Testis (tissue), 3 donors: ENCODE measurements around the gene SCGB3A1. TPM values are rescaled to one million over a fixed set of nuclear protein-coding genes. Genes with fewer than 3 reads are reported as not detected.

Experiments used
- DNase-seq: peaks from one replicate; pipeline ENCODE4 v3.0.0-alpha.2; 2019
- H3K27ac ChIP-seq, 2 donors: fragments of 200-600 bp; sonication (generic); one replicate each; pipeline ENCODE4 v1.5.1; 2019
- H3K27me3 ChIP-seq: fragments of 200-600 bp; sonication (generic); one replicate; pipeline ENCODE4 v1.5.1; 2019
- H3K36me3 ChIP-seq: fragments of 200-600 bp; sonication (generic); one replicate; pipeline ENCODE4 v1.5.1; 2017; ENCODE audit warnings: low read depth; ENCODE audit errors: missing control alignments
- H3K4me1 ChIP-seq: fragments of 200-600 bp; sonication (generic); one replicate; pipeline ENCODE4 v1.5.1; 2019
- H3K4me3 ChIP-seq, 2 donors: fragments of 200-600 bp; sonication (generic); one replicate each; pipeline ENCODE4 v1.5.1; 2017 to 2019
- H3K9me3 ChIP-seq: fragments of 200-600 bp; sonication (generic); one replicate; pipeline ENCODE4 v1.5.1; 2017
- POLR2A ChIP-seq: fragments of 450-650 bp; IDR thresholded peaks from one replicate; pipeline ENCODE4 v1.6.1; 2017; ENCODE audit warnings: antibody characterized with exemption, mild to moderate bottlenecking, moderate library complexity
- WGBS, 2 donors: methylation state at CpG; one replicate each; pipeline ENCODE4 v1.1.5; 2018; 5-methylcytosine and 5-hydroxymethylcytosine counted together
- intact Hi-C: fragments of 100-400 bp; cut with DNase I; formaldehyde crosslinking; loops from one replicate; pipeline ENCODE4 v1.15.1; 2023; ENCODE audit warnings: low total_unique reads
- polyA plus RNA-seq: library from polyadenylated mRNA; stranded (reverse); fragments of 350-450 nt; fragmentation: Illumina TruSeq; extraction: RNeasy Lipid Tissue Mini Kit (QIAGEN cat#74804); gene quantifications from one replicate; pipeline ENCODE4 v1.2.3, GENCODE V29; 2014; ENCODE audit warnings: low read depth, low replicate concordance; ENCODE audit not compliant: insufficient read depth
- total RNA-seq, 2 donors: library from RNA; depleted of rRNA; stranded (reverse); fragments of >200 nt; gene quantifications; one replicate each; pipeline ENCODE4 v1.2.3, GENCODE V29; 2016
- TF ChIP-seq, protein P1 (sequence below), 3 experiments: fragments of 450-650 bp in 2 of 3; fragments of 200-600 bp in 1 of 3; sonication (generic) in 1 of 3; IDR thresholded peaks; one replicate each; pipeline ENCODE4 v1.5.1; 2016 to 2019; ENCODE audit warnings: antibody characterized with exemption in 3 of 3, mild to moderate bottlenecking in 2 of 3, moderate library complexity in 1 of 3

The SCGB3A1 gene
- total and polyA plus RNA-seq, 3 donors from 2014 or later, result 0.82 to 15.7 (median 9.8) TPM

DNA sequence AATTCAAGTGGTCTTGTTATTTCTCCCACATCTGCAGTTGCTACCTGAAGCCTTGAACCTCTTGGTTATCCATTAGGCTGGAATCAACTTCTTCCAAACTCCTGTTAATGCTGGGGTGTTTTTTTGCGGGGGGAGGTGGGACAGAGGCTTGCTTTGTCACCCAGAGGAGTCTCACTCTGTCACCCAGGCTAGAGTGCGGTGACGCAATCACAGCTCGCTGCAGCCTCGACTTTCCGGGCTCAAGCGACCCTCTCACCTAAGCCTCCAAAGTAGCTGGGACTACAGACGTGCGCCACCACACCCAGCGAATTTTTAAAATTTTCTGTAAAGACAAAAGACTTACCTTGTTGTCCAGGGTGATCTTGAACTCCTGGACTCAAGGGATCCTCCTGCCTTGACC lies 4.4 kb downstream of the SCGB3A1 start:
- peak; percentile 10 for DNase-seq
- Histone ChIP-seq H3K36me3 (no peaks in the 10 kb centered on the region), H3K4me1 (peaks cover 3% of the 10 kb centered on the region), H3K27me3 (no peaks in the 10 kb centered on the region), H3K9me3 (no peaks in the 10 kb centered on the region), H3K27ac (no peak overlapping the region), H3K4me3 (no peak overlapping the region)
- WGBS, 2 donors, result 95% methylated on average over 8 to 10 of the region's 10 CpGs
- TF ChIP-seq, protein P1, sequence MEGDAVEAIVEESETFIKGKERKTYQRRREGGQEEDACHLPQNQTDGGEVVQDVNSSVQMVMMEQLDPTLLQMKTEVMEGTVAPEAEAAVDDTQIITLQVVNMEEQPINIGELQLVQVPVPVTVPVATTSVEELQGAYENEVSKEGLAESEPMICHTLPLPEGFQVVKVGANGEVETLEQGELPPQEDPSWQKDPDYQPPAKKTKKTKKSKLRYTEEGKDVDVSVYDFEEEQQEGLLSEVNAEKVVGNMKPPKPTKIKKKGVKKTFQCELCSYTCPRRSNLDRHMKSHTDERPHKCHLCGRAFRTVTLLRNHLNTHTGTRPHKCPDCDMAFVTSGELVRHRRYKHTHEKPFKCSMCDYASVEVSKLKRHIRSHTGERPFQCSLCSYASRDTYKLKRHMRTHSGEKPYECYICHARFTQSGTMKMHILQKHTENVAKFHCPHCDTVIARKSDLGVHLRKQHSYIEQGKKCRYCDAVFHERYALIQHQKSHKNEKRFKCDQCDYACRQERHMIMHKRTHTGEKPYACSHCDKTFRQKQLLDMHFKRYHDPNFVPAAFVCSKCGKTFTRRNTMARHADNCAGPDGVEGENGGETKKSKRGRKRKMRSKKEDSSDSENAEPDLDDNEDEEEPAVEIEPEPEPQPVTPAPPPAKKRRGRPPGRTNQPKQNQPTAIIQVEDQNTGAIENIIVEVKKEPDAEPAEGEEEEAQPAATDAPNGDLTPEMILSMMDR (IDR thresholded peaks at IDR 0.05), result no peak
- TF ChIP-seq POLR2A, result no peak
- intact Hi-C loops, result no loop called here

DNA sequence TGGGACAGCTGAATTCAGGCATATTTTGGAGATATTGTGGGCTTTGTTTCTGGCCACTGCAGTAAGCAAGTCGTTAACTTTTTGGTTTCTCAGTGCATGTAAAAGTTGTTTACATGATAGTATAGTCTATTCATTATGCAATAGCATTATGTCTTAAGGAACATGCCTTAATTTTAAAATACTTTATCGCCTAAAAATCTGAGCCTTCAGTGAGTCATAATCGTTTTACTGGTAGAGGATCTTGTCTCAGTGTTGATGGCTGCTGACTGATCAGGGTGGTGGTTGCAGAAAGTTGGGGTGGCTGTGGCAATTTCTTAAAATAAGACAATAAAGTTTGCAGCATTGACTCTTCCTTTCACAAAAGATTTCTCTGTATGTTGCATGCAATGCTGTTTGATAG lies 5.1 kb downstream of the SCGB3A1 start:
- DNase-seq, result no peak
- Histone ChIP-seq H3K27ac (no peak overlapping the region), H3K4me1 (no peaks in the 10 kb centered on the region), H3K36me3 (no peaks in the 10 kb centered on the region), H3K9me3 (no peaks in the 10 kb centered on the region), H3K4me3 (no peak overlapping the region), H3K27me3 (no peaks in the 10 kb centered on the region)
- WGBS, 2 donors, result 87 to 88% methylated on average over 3 of the region's 3 CpGs
- TF ChIP-seq, protein P1 (IDR thresholded peaks at IDR 0.05), result no peak
- no peak for TF ChIP-seq POLR2A
- intact Hi-C loops, result no loop called here

DNA sequence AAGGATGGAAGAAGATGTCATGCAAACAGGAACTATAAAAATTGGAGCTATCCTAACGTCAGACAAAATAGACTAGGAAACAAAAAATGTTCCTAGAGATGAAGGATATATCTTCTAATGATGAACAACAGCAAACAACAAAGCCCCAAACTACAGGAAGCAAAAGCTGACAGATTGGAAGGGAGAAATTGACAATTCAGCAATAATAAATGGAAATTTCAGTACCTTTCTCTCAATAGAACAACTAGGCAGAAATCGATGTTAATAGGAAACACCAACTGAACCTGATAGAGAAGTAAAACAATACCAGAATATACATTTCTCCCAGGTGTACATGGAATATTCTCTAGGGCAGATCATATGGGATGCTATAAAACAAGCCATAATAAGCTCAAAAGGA lies 7.6 kb downstream of the SCGB3A1 start:
- Histone ChIP-seq H3K9me3 (no peaks in the 10 kb centered on the region), H3K4me3 (no peak overlapping the region), H3K36me3 (no peaks in the 10 kb centered on the region), H3K27ac (no peak overlapping the region), H3K27me3 (no peaks in the 10 kb centered on the region), H3K4me1 (no peaks in the 10 kb centered on the region)
- no peak for TF ChIP-seq POLR2A
- TF ChIP-seq, protein P1 (IDR thresholded peaks at IDR 0.05), result no peak
- intact Hi-C loops, result no loop called here
- no peak for DNase-seq
- 60 to 73% methylated on average over 2 of the region's 2 CpGs for WGBS, 2 donors

DNA sequence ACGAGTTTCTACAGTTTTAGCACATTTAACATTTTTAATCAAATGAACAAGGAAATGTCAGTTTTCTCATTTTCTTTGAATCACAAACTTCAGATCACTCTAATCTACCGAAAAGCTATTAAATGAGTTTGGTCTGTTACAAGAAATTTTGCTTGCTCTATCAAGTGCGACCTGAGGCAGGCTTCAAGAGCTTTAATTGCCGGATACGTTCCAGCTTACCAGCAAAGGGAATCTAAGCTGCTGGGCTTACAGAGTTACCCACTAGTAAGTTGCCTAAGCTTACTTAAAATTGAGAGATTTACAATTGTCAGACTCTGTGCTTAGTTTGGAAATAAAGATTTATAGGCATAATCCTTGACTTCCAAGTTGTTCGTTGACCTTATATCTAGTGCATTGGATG lies 10.6 kb downstream of the SCGB3A1 start:
- Histone ChIP-seq H3K9me3 (no peaks in the 10 kb centered on the region), H3K27ac (no peak overlapping the region), H3K36me3 (no peaks in the 10 kb centered on the region), H3K4me3 (no peak overlapping the region), H3K4me1 (no peaks in the 10 kb centered on the region), H3K27me3 (no peaks in the 10 kb centered on the region)
- intact Hi-C loops, result no loop called here
- WGBS, 2 donors, result 77 to 79% methylated on average over 6 of the region's 6 CpGs
- TF ChIP-seq, protein P1 (IDR thresholded peaks at IDR 0.05), result no peak
- TF ChIP-seq POLR2A, result no peak
- no peak for DNase-seq

DNA sequence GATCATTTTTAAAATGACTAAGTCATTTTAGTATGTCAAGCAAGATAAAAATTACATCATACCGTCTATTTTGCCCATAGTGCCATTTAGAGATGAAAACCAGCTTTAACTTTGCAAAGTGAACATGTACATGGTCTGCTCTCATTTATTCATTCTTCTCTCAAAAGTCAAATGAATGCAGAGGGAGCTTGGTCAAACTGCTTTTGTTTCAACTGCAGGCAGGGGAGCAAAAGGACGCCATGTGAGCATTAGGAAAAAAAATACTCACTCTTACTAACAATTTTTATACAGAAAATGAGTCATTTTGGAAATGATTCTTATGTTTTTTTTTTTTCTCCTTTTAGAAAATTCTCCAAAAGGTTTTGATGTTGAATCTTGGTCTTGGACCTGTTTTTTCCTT lies 15.7 kb downstream of the SCGB3A1 start:
- no peak for TF ChIP-seq POLR2A
- TF ChIP-seq, protein P1 (IDR thresholded peaks at IDR 0.05), result no peak
- intact Hi-C loops, result no loop called here
- Histone ChIP-seq H3K4me1 (no peaks in the 10 kb centered on the region), H3K27me3 (no peaks in the 10 kb centered on the region), H3K9me3 (no peaks in the 10 kb centered on the region), H3K27ac (no peak overlapping the region), H3K36me3 (no peaks in the 10 kb centered on the region), H3K4me3 (no peak overlapping the region)
- WGBS, 2 donors, result 84 to 88% methylated on average over 2 of the region's 2 CpGs
- DNase-seq, result no peak
